Neural crest cell (in vitro differentiated cells): ENCODE measurements around the gene IFIT2. TPM values are rescaled to one million over a fixed set of nuclear protein-coding genes. Genes with fewer than 3 reads are reported as not detected.

ENCODE experiments used
- DNase-seq: peaks from one replicate; pipeline ENCODE4 v3.0.0; 2021; ENCODE audit warnings: low read depth, mixed read lengths, low spot score
- H3K27ac Mint-ChIP-seq: one replicate; pipeline ENCODE4 v1.8.0; 2021; ENCODE audit warnings: mild to moderate bottlenecking, mixed read lengths; ENCODE audit not compliant: unreplicated experiment
- H3K27me3 Mint-ChIP-seq: 2 replicates; pipeline ENCODE4 v1.8.0; 2021; ENCODE audit warnings: low read depth, mild to moderate bottlenecking, mixed read lengths
- H3K36me3 Mint-ChIP-seq: 2 replicates; pipeline ENCODE4 v1.8.0; 2021; ENCODE audit warnings: low read depth, mild to moderate bottlenecking, mixed read lengths
- H3K4me1 Mint-ChIP-seq: 2 replicates; pipeline ENCODE4 v1.8.0; 2021; ENCODE audit warnings: mixed read lengths
- H3K4me3 Mint-ChIP-seq: one replicate; pipeline ENCODE4 v1.8.0; 2021; ENCODE audit warnings: mild to moderate bottlenecking, mixed read lengths
- H3K9me3 Mint-ChIP-seq: 2 replicates; pipeline ENCODE4 v1.8.0; 2021; ENCODE audit warnings: mixed read lengths
- CTCF ChIP-seq: fragments of 200-600 bp; sonication (generic); conservative IDR thresholded peaks from 2 replicates; pipeline ENCODE4 v1.5.0; 2021; ENCODE audit warnings: antibody characterized with exemption, mild to moderate bottlenecking
- total RNA-seq: library from RNA; stranded (reverse); gene quantifications from 2 replicates; pipeline ENCODE4 v1.2.1, GENCODE V29; 2021

IFIT2 gene
- total RNA-seq, 1 donor from 2014 or later, result 0.12 TPM

- Mint-ChIP-seq H3K27me3 (no peaks in the 10 kb centered on the region), H3K4me1 (peaks cover 20% of the 10 kb centered on the region), H3K4me3 (no peak overlapping the region), H3K9me3 (peaks cover 2% of the 10 kb centered on the region), H3K36me3 (no peaks in the 10 kb centered on the region), H3K27ac (no peak overlapping the region)
- DNase-seq, result no peak
- no peak for TF ChIP-seq CTCF
These were observed 4.1 kb downstream of the IFIT2 start for GRCh38 chr10:89305766-89306433.

- no peak overlapping the region for H3K27ac Mint-ChIP-seq
These were observed 4.8 kb downstream of the IFIT2 start for GRCh38 chr10:89306434-89307268.

GRCh38 chr10:89307269-89307577 is 5.4 kb downstream of the IFIT2 start:
- H3K36me3 Mint-ChIP-seq, result no peaks in the 10 kb centered on the region
- no peak for TF ChIP-seq CTCF
- no peaks in the 10 kb centered on the region for H3K27me3 Mint-ChIP-seq
- H3K9me3 Mint-ChIP-seq, result no peaks in the 10 kb centered on the region
- no peak for DNase-seq
- no peak overlapping the region for H3K27ac Mint-ChIP-seq
- H3K4me3 Mint-ChIP-seq, result no peak overlapping the region
- peaks cover 10% of the 10 kb centered on the region for H3K4me1 Mint-ChIP-seq

More at GRCh38 chr10:89306434-89307268, 4.8 kb downstream of the IFIT2 start:
- Mint-ChIP-seq H3K36me3 (no peaks in the 10 kb centered on the region), H3K9me3 (no peaks in the 10 kb centered on the region), H3K4me1 (peaks cover 16% of the 10 kb centered on the region), H3K4me3 (no peak overlapping the region), H3K27me3 (no peaks in the 10 kb centered on the region)
- no peak for DNase-seq
- TF ChIP-seq CTCF, result no peak

GRCh38 chr10:89308266-89308665 is 6.4 kb downstream of the IFIT2 start:
- no peak overlapping the region for H3K27ac Mint-ChIP-seq
- no peak for DNase-seq
- H3K36me3 Mint-ChIP-seq, result no peaks in the 10 kb centered on the region
- H3K9me3 Mint-ChIP-seq, result no peaks in the 10 kb centered on the region
- no peak overlapping the region for H3K4me3 Mint-ChIP-seq
- H3K27me3 Mint-ChIP-seq, result no peaks in the 10 kb centered on the region
- TF ChIP-seq CTCF, result no peak
- peaks cover 8% of the 10 kb centered on the region for H3K4me1 Mint-ChIP-seq

- TF ChIP-seq CTCF, result no peak
- DNase-seq, result no peak
- Mint-ChIP-seq H3K9me3 (no peaks in the 10 kb centered on the region), H3K4me3 (no peak overlapping the region), H3K4me1 (peaks cover 8% of the 10 kb centered on the region), H3K27me3 (no peaks in the 10 kb centered on the region), H3K36me3 (no peaks in the 10 kb centered on the region), H3K27ac (no peak overlapping the region)
These were observed 6.9 kb downstream of the IFIT2 start for GRCh38 chr10:89308736-89309135.
